DOHH2 (cell line): ENCODE measurements around the gene ZMIZ1.

Experiments used
- H3F3A ChIP-seq: fragments of 200-600 bp; sonication (generic), shearing (Covaris generic); 2 replicates; pipeline ENCODE4 v1.6.0; 2016; ENCODE audit warnings: antibody characterized with exemption, mild to moderate bottlenecking; ENCODE audit not compliant: control insufficient read depth, insufficient read depth
- H3K27ac ChIP-seq: fragments of 200-600 bp; sonication (generic); 2 replicates; pipeline ENCODE4 v1.5.1; 2014; ENCODE audit warnings: low read depth, mild to moderate bottlenecking, low read length, moderate library complexity
- H3K27me3 ChIP-seq: fragments of 200-600 bp; sonication (generic); 2 replicates; pipeline ENCODE4 v1.6.1; 2014; ENCODE audit warnings: mild to moderate bottlenecking, low read length, mixed read lengths; ENCODE audit not compliant: control insufficient read depth
- H3K36me3 ChIP-seq: fragments of 200-600 bp; sonication (generic); 2 replicates; pipeline ENCODE4 v1.6.1; 2014; ENCODE audit warnings: mild to moderate bottlenecking, low read length, moderate library complexity, mixed read lengths; ENCODE audit not compliant: control insufficient read depth
- H3K4me1 ChIP-seq: fragments of 200-600 bp; sonication (generic); 2 replicates; pipeline ENCODE4 v1.6.1; 2014; ENCODE audit warnings: mild to moderate bottlenecking, low read length, mixed read lengths; ENCODE audit not compliant: control insufficient read depth
- H3K4me2 ChIP-seq: fragments of 200-600 bp; sonication (generic); 2 replicates; pipeline ENCODE4 v1.6.0; 2014; ENCODE audit warnings: mild to moderate bottlenecking, low read length, moderate library complexity
- H3K4me3 ChIP-seq: fragments of 200-600 bp; sonication (generic); 2 replicates; pipeline ENCODE4 v1.5.1; 2014; ENCODE audit warnings: mild to moderate bottlenecking, low read length, mixed read lengths
- H3K79me2 ChIP-seq: fragments of 200-600 bp; sonication (generic); 2 replicates; pipeline ENCODE4 v1.6.1; 2014; ENCODE audit warnings: mild to moderate bottlenecking, low read length, mixed read lengths; ENCODE audit not compliant: control insufficient read depth
- H3K9me2 ChIP-seq: fragments of 200-600 bp; sonication (generic); replicated peaks from 2 replicates; pipeline ENCODE4 v1.6.1; 2014; ENCODE audit warnings: mild to moderate bottlenecking, low read length, mixed read lengths; ENCODE audit not compliant: control insufficient read depth
- H3K9me3 ChIP-seq: fragments of 200-600 bp; sonication (generic); 2 replicates; pipeline ENCODE4 v1.6.1; 2014; ENCODE audit warnings: antibody characterized with exemption, low read length, mixed read lengths; ENCODE audit not compliant: control insufficient read depth, insufficient read depth
- H4K20me1 ChIP-seq: fragments of 200-600 bp; sonication (generic); 2 replicates; pipeline ENCODE4 v1.6.0; 2014; ENCODE audit warnings: low read depth, mild to moderate bottlenecking, antibody characterized with exemption, low read length, moderate library complexity; ENCODE audit not compliant: control insufficient read depth, insufficient read depth
- EZH2phosphoT487 ChIP-seq: fragments of 200-600 bp; sonication (generic); IDR thresholded peaks from 2 replicates; pipeline ENCODE4 v1.6.1; 2017; ENCODE audit warnings: borderline replicate concordance, mild to moderate bottlenecking, antibody characterized with exemption, low read length, moderate library complexity, mixed read lengths
- TF ChIP-seq, protein P1 (sequence below): fragments of 200-600 bp; sonication (generic); IDR thresholded peaks from one replicate; pipeline ENCODE4 v1.5.1; 2014; ENCODE audit warnings: antibody characterized with exemption, mild to moderate bottlenecking, low read depth, low read length; ENCODE audit not compliant: poor library complexity, severe bottlenecking

ZMIZ1 gene

DNA sequence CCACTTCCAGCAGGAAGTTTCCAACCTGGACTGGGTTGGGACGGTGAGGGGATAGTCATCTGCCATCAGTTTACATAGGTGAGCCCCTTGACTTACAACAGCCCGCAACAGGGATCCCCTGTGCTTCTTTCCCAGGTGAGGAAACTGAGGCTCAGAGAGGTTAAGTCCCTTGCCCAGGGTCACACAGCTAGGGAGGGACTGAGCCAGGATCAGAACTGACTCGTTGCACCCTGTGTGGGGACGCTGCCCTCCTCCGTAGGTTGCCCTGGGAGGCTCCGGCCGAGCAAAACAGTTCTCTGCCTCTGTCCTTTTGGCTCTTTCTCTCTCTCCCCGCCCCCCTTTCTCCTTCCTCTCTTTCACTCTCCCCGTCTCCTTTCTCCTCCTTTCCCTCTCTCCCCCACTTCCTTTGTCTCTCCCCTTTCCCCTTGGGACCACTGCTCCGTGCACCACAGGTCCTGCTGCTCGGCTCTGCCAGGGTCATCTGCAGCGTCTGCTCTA lies 161.1 kb downstream of the ZMIZ1 start:
- H4K20me1 ChIP-seq = no peaks in the 10 kb centered on the region
- H3K27ac ChIP-seq = peak overlapping the region; percentile 38
- H3K9me3 ChIP-seq = no peaks in the 10 kb centered on the region
- H3K4me1 ChIP-seq = peaks cover 34% of the 10 kb centered on the region
- H3K79me2 ChIP-seq = no peaks in the 10 kb centered on the region
- H3F3A ChIP-seq = peaks cover 11% of the 10 kb centered on the region
- no peaks in the 10 kb centered on the region for H3K27me3 ChIP-seq
- no peaks in the 10 kb centered on the region for H3K36me3 ChIP-seq
- no peaks in the 10 kb centered on the region for H3K9me2 ChIP-seq
- H3K4me3 ChIP-seq = peak overlapping the region; percentile 69
- peak overlapping the region; percentile 84 for H3K4me2 ChIP-seq
- TF ChIP-seq EZH2phosphoT487 = no peak
- TF ChIP-seq, protein P1, sequence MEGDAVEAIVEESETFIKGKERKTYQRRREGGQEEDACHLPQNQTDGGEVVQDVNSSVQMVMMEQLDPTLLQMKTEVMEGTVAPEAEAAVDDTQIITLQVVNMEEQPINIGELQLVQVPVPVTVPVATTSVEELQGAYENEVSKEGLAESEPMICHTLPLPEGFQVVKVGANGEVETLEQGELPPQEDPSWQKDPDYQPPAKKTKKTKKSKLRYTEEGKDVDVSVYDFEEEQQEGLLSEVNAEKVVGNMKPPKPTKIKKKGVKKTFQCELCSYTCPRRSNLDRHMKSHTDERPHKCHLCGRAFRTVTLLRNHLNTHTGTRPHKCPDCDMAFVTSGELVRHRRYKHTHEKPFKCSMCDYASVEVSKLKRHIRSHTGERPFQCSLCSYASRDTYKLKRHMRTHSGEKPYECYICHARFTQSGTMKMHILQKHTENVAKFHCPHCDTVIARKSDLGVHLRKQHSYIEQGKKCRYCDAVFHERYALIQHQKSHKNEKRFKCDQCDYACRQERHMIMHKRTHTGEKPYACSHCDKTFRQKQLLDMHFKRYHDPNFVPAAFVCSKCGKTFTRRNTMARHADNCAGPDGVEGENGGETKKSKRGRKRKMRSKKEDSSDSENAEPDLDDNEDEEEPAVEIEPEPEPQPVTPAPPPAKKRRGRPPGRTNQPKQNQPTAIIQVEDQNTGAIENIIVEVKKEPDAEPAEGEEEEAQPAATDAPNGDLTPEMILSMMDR = no peak

DNA sequence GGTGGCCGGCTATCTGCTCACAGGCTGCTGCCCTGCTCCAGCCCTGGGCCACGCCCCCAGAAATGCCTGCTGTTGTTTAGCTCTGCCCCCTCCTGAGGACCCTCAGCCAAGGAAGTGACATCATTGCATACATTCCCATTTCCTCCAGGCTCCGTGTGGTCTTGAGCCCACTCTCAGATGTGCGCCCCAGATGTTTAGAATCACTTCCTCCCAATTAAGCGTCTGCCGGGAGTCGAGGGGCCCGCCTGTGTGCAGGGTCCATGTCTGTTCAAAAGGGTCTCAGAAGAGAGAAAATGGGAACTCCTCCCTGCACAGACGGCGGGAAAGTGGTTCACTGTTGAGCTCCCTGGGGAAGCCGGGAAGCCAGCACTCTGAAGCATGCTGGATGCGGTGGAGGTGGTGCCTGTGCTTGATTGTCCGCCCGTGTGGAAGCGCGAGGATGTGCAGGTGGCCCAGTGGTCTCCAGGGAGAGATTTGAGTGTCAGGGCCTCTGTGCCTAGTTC lies 161.6 kb downstream of the ZMIZ1 start:
- Histone ChIP-seq H3K36me3 (no peaks in the 10 kb centered on the region), H3F3A (peaks cover 11% of the 10 kb centered on the region), H3K9me2 (no peaks in the 10 kb centered on the region), H3K4me3 (peak overlapping the region; percentile 69), H3K79me2 (no peaks in the 10 kb centered on the region), H3K27ac (peak overlapping the region; percentile 38), H3K4me2 (peak overlapping the region; percentile 84), H3K4me1 (peaks cover 34% of the 10 kb centered on the region), H3K9me3 (no peaks in the 10 kb centered on the region), H4K20me1 (no peaks in the 10 kb centered on the region), H3K27me3 (0 out of 2 replicates have a peak, but pooled peaks cover 1% of the 10 kb centered on the region)
- TF ChIP-seq, protein P1 = no peak
- TF ChIP-seq EZH2phosphoT487 = no peak

DNA sequence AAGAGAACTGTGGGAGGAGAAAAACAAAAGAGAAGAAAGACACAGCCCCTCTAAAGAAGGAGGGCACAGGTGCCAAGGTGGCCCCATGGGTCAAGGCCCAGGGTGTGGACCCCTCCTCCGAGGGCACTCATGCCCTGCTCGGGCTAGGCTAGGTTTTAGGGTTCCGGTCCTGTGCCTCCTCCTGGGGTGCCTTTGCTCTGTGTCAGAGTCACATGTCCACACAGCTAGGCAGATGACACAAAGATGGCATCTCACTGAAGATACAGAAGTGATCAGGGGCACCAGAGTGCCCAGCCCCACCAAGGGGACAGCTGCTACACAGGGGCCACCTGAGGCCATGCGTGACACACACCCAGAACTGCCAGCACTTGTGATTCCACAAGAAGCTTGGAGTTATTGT lies 162.1 kb downstream of the ZMIZ1 start:
- H3K9me3 ChIP-seq = no peaks in the 10 kb centered on the region
- H3K27ac ChIP-seq = peak overlapping the region; percentile 38
- TF ChIP-seq EZH2phosphoT487 = no peak
- TF ChIP-seq, protein P1 = no peak
- no peak overlapping the region for H3K4me3 ChIP-seq
- no peaks in the 10 kb centered on the region for H3K9me2 ChIP-seq
- H3K4me2 ChIP-seq = no peak overlapping the region
- H3F3A ChIP-seq = peaks cover 11% of the 10 kb centered on the region
- 0 out of 2 replicates have a peak, but pooled peaks cover 4% of the 10 kb centered on the region for H3K27me3 ChIP-seq
- no peaks in the 10 kb centered on the region for H3K79me2 ChIP-seq
- H3K4me1 ChIP-seq = peaks cover 34% of the 10 kb centered on the region
- no peaks in the 10 kb centered on the region for H3K36me3 ChIP-seq
- H4K20me1 ChIP-seq = no peaks in the 10 kb centered on the region
